ENCODE measurements around the gene UNC119. TPM values are rescaled to one million over a fixed set of nuclear protein-coding genes. Genes with fewer than 3 reads are reported as not detected.

Gene UNC119
- total and polyA plus RNA-seq, 2 experiments from 2014 or later = 39.0 to 78.4 TPM

GRCh38 chr17:28515518-28515917 is 36.9 kb downstream of the UNC119 start:
- H3K27me3 Mint-ChIP-seq (ENCODE audit: insufficient read depth, low read depth, poor library complexity) = peaks cover 6% of the 10 kb centered on the region
- peaks cover 2% of the 10 kb centered on the region; the same call in 2 of the 3 replicates for H3K4me1 Mint-ChIP-seq
- no peak overlapping the region for H3K4me2 ChIP-seq
- no peaks in the 10 kb centered on the region for H3K9me2 ChIP-seq (ENCODE audit: insufficient read depth)
- H3K36me3 ChIP-seq (ENCODE audit: insufficient read depth) = no peaks in the 10 kb centered on the region
- no peaks in the 10 kb centered on the region for H4K20me1 ChIP-seq (replicated peaks; ENCODE audit: insufficient read depth)
- H3K27me3 ChIP-seq (ENCODE audit: insufficient read depth) = no peaks in the 10 kb centered on the region
- no peaks in the 10 kb centered on the region for H3K36me3 Mint-ChIP-seq (ENCODE audit: low read depth)
- H3F3A ChIP-seq (replicated peaks; ENCODE audit: low read depth) = no peaks in the 10 kb centered on the region
- TF ChIP-seq ETS1 (IDR thresholded peaks at IDR 0.05) (no peak), NANOG (IDR thresholded peaks at IDR 0.05; ENCODE audit: borderline replicate concordance) (no peak), POLR2AphosphoS5 (IDR thresholded peaks at IDR 0.05; ENCODE audit: low read depth) (no peak), ZNF114 (CRISPR knock-in tag; IDR thresholded peaks at IDR 0.05) (no peak), EZH2 (IDR thresholded peaks at IDR 0.05; ENCODE audit: low read depth, unreplicated experiment) (no peak), REST (IDR thresholded peaks at IDR 0.05; ENCODE audit: unreplicated experiment) (no peak), STAT1 (IDR thresholded peaks at IDR 0.05; ENCODE audit: unreplicated experiment) (no peak), CREB1 (CRISPR knock-in tag; IDR thresholded peaks at IDR 0.05; ENCODE audit: low read depth) (no peak), EZH2phosphoT487 (IDR thresholded peaks at IDR 0.05; ENCODE audit: unreplicated experiment) (no peak), ZNF331 (CRISPR knock-in tag; IDR thresholded peaks at IDR 0.05; ENCODE audit: low read depth) (no peak), ZNF462 (CRISPR knock-in tag; IDR thresholded peaks at IDR 0.05) (no peak), JUNB (IDR thresholded peaks at IDR 0.05; ENCODE audit: unreplicated experiment) (no peak)
- TF ChIP-seq, protein P1, sequence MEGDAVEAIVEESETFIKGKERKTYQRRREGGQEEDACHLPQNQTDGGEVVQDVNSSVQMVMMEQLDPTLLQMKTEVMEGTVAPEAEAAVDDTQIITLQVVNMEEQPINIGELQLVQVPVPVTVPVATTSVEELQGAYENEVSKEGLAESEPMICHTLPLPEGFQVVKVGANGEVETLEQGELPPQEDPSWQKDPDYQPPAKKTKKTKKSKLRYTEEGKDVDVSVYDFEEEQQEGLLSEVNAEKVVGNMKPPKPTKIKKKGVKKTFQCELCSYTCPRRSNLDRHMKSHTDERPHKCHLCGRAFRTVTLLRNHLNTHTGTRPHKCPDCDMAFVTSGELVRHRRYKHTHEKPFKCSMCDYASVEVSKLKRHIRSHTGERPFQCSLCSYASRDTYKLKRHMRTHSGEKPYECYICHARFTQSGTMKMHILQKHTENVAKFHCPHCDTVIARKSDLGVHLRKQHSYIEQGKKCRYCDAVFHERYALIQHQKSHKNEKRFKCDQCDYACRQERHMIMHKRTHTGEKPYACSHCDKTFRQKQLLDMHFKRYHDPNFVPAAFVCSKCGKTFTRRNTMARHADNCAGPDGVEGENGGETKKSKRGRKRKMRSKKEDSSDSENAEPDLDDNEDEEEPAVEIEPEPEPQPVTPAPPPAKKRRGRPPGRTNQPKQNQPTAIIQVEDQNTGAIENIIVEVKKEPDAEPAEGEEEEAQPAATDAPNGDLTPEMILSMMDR (conservative IDR thresholded peaks at IDR 0.05; ENCODE audit: low read depth in 2 of 2) = no peak
- no peak overlapping the region for H2AFZ ChIP-seq
- DNase-seq (ENCODE audit: low spot score) (no peak), ATAC-seq (no peak)
- H3K79me2 ChIP-seq (replicated peaks; ENCODE audit: insufficient read depth) = no peaks in the 10 kb centered on the region
- H3K4me3 Mint-ChIP-seq = no peak overlapping the region
- no peaks in the 10 kb centered on the region for H3K4me1 ChIP-seq (ENCODE audit: insufficient read depth)
- H3K27ac Mint-ChIP-seq = no peak overlapping the region
- peaks cover 9% of the 10 kb centered on the region for H3K9me3 Mint-ChIP-seq
- no peak overlapping the region for H3K27ac ChIP-seq (ENCODE audit: low read depth)
- H3K4me3 ChIP-seq = no peak overlapping the region

All from GM23338 (cell line).